GM18520 (cell line): ENCODE results near the gene MRTFA.
"Not testable (repeated sequence)": the region's sequence is repeated elsewhere in the genome, so short reads cannot be mapped to it uniquely, and the experiment has no call there.

ENCODE experiments used
- ATAC-seq: cut with Tn5 transposase; IDR thresholded peaks from one replicate; pipeline ENCODE4 v1.9.1; 2021; ENCODE audit not compliant: unreplicated experiment

The MRTFA gene

GRCh38 chr22:40500465-40500786 is 136.1 kb downstream of the MRTFA start:
- ATAC-seq = not testable (repeated sequence)

GRCh38 chr22:40499209-40499623 is 137.3 kb downstream of the MRTFA start:
- ATAC-seq = no peak

- no peak for ATAC-seq
These were observed 137.9 kb downstream of the MRTFA start for GRCh38 chr22:40498420-40499208.

- ATAC-seq = no peak
These were observed 143.1 kb downstream of the MRTFA start for GRCh38 chr22:40493441-40493840.

GRCh38 chr22:40491990-40492631 is 144.4 kb downstream of the MRTFA start:
- peak; percentile 80 for ATAC-seq

- ATAC-seq = no peak
These were observed 148.8 kb downstream of the MRTFA start for GRCh38 chr22:40487663-40488249.

- no peak for ATAC-seq
These were observed 149.4 kb downstream of the MRTFA start for GRCh38 chr22:40486962-40487602.

- ATAC-seq = no peak
These were observed 150.5 kb downstream of the MRTFA start for GRCh38 chr22:40485813-40486667.

- no peak for ATAC-seq
These were observed 151.4 kb downstream of the MRTFA start for GRCh38 chr22:40484906-40485669.

- no peak for ATAC-seq
These were observed 153.6 kb downstream of the MRTFA start for GRCh38 chr22:40482886-40483285.

- no peak for ATAC-seq
These were observed 154.1 kb downstream of the MRTFA start for GRCh38 chr22:40482391-40482790.

- no peak for ATAC-seq
These were observed 155.5 kb downstream of the MRTFA start for GRCh38 chr22:40480996-40481395.

- no peak for ATAC-seq
These were observed 156.5 kb downstream of the MRTFA start for GRCh38 chr22:40479887-40480538.

GRCh38 chr22:40479126-40479800 is 157.3 kb downstream of the MRTFA start:
- no peak for ATAC-seq

GRCh38 chr22:40478338-40479125 is 158.0 kb downstream of the MRTFA start:
- no peak for ATAC-seq

GRCh38 chr22:40477683-40478337 is 158.7 kb downstream of the MRTFA start:
- no peak for ATAC-seq

GRCh38 chr22:40476341-40476740 is 160.2 kb downstream of the MRTFA start:
- no peak for ATAC-seq

GRCh38 chr22:40473703-40474102 is 162.8 kb downstream of the MRTFA start:
- no peak for ATAC-seq
